ELR (cell line): Measurements from ENCODE around the gene DCUN1D2.
"Not testable (repeated sequence)": the region's sequence is repeated elsewhere in the genome, so short reads cannot be mapped to it uniquely, and the experiment has no call there.

ENCODE experiments used
- DNase-seq: peaks from one replicate; pipeline ENCODE4 v3.0.0-alpha.2; 2015; ENCODE audit warnings: low read depth

Gene DCUN1D2

GRCh38 chr13:113489549-113490495 is 689 bp downstream of the DCUN1D2 start:
- DNase-seq: peak; percentile 64

DNA sequence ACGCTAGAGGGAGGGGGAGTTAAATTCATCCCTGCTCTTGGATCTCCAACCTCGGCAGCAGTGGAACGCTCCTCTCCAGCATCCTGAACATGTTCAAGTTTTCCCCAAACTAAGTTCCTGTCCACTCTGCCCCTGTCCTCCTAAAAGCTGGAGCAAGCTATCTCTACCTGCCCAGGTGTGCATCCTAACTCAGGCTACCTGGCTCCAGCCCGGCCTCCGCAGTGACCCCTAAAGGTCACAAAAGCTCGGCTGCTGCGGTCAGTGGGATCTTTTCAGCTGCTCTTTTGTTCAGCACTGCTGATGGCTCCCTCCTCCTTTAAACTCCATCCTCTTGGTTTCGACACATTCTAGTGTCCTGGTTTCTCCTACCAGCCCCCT is 1.4 kb downstream of the DCUN1D2 start:
- no peak for DNase-seq

DNA sequence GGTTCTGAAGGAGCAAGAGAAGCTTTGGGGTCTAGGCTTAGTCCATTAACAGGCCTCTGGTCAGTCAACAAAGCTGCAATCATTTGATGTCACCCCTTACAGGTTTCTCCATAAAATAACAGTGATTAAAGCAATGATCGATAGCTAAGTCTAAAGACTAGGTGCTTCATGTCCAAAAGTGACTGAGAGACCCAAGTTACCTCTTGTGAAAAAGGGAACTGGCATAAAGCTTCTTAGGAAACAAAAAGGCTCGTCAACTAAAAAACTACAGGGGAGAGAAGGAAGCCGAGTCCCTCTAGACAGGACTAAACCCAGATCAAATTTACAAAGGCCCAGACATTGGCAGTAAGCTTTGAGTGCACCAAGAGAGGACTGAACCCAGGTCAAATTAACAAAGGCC is 2.2 kb downstream of the DCUN1D2 start:
- DNase-seq: no peak

DNA sequence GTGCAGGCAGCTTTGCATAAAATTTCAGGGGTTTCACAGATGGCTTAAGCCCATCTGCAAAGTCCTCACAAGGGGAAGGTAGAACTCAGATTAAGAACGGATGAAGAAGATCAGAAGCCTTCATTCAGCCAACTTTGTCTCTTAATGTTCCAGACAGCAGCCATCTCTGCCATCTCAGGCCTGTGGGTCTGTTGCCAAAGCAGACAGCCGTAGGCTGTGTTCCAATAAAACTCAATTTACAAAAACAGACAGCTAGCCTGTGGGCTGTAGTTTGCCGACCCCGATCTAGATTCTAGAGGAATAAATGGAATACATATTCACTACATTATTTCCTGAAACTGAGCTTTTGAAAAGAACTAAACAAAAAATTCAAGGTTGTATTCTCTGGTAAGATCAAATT is 3.8 kb downstream of the DCUN1D2 start:
- DNase-seq: no peak

- no peak for DNase-seq
These were observed 5.0 kb downstream of the DCUN1D2 start for GRCh38 chr13:113485545-113485944.

- DNase-seq: no peak
These were observed 6.8 kb downstream of the DCUN1D2 start for GRCh38 chr13:113483504-113484293.

DNA sequence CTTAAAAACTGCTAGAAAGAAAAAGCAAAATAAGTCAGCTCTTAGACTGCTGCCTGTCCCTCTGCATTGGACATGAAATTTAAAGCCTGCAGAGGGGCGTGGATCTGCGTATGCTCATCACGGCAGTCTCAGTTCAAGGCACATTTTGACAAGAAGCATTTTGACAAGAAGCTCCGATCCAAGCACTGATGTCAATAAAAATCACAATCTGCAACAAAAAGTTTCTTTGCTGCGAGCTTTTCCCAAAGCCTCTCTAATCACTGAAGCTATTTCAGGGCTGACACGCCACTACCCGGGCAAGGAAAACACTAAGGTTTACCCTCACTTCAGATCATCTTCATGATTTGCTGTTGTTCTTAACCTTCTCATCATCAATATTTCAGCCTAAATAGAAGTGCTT is 7.4 kb downstream of the DCUN1D2 start:
- DNase-seq: no peak

- no peak for DNase-seq
These were observed 11.3 kb downstream of the DCUN1D2 start for GRCh38 chr13:113479179-113479578.

- no peak for DNase-seq
These were observed 12.8 kb downstream of the DCUN1D2 start for GRCh38 chr13:113477724-113478123.

DNA sequence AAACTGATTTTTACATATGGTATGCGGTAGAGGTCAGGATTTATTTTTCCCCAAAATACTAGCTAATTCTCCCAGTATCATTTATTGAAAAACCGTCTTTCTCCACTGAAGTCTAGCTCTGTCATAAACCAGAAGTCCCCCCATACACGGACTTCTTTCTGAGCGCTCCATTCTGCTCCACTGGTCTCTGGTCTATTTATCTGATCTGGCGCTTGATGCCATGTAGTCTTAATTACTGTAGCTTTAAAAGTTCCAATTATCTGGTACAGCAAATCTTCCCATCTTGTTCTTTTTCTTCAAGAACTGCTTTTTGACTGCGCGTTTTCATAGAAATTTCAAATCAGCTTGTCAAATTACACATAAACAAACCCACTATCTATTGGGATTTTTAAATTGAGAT is 13.7 kb downstream of the DCUN1D2 start:
- DNase-seq: no peak

DNA sequence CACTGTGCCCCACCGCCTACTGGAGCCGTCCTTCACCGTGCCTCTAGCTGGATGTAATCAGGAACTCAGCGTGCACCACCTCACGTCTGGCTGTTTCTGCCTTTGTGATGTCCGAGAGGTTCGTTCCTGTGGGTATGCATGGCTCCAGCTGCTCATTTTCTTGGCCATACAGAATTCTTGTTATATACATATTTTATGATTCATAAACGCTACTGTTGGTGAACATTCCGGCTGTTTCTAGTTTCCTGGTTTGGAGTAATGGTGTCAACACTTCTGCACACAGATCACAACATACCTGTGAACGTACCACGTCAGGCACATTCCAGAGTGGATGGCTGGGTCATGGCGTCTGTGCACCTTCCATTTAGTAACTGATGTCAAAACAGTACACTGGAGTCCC is 14.6 kb downstream of the DCUN1D2 start:
- no peak for DNase-seq

GRCh38 chr13:113475280-113475679 is 15.2 kb downstream of the DCUN1D2 start:
- DNase-seq: no peak

DNA sequence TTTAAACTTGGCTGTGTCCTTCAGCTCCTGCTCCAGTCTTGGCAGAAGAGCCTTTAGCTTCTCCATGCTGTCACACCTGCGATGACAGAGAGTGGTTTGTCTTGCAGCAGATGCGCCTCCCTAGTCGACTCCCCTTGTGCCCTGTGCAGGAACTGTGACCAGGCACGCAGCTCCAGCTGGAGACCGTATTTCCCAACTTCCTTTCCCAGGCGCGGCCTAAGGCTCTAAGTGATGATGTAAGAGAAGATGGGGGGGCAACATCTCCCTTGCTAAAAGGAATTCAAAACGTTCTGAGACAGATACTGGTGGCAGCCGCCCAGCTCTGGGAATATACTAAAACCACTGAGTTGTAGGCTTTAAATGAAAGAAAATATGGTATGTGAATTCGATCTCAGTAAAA is 16.3 kb downstream of the DCUN1D2 start:
- peak; percentile 36 for DNase-seq

GRCh38 chr13:113472355-113473025 is 18.0 kb downstream of the DCUN1D2 start:
- DNase-seq: no peak

GRCh38 chr13:113471844-113472243 is 18.7 kb downstream of the DCUN1D2 start:
- no peak for DNase-seq

DNA sequence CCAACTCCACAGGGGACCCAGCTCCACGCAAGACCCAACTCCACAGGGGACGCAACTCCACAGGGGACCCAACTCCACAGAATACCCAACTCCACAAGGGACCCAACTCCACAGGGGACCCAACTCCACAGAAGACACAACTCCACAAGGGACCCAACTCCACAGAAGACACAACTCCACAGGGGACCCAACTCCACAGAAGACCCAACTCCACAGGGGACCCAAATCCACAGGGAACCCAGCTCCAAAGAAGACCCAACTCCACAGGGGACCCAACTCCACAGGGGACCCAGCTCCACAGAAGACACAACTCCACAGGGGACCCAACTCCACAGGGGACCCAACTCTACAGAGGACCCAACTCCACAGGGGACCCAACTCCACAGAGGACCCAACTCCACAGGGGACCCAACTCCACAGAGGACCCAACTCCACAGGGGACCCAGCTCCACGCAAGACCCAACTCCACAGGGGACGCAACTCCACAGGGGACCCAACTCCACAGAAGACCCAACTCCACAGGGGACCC is 19.8 kb downstream of the DCUN1D2 start:
- DNase-seq: not testable (repeated sequence)

- DNase-seq: no peak
These were observed 20.4 kb downstream of the DCUN1D2 start for GRCh38 chr13:113470073-113470472.

GRCh38 chr13:113469582-113469981 is 20.9 kb downstream of the DCUN1D2 start:
- no peak for DNase-seq

DNA sequence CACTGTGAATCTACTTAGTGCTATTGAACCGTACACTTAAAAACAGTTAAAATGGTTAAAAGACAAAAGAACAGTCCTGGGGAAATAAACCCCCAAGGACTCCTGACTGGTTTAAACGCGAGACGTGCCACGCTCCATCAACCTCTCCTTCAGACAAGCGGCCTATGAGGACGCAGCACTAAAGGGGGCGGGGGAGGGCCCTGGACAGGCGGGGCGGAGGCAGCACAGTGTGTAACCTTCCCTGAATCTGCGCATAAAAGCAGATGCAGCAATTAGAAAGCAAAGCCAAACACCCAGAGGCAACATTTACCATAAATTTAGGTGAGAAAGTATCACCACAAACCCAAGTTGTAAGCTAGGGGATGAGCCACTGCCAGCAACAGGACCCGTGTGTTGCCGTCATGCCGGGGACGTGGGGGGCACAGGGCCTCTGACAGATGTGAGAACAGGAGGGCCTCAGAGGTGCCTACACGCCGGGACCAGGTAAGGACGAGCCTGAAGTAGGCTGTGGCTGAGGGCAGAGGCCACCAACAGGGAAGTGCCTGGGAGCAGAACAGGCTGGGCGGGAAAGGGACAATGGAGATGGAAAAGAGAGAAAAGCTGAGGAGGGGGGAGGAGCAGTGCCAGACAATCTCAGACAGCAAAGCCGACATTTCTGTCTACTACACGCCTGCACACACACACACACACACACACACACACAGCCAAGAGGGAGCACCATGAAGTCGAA is 21.9 kb downstream of the DCUN1D2 start:
- DNase-seq: no peak

DNA sequence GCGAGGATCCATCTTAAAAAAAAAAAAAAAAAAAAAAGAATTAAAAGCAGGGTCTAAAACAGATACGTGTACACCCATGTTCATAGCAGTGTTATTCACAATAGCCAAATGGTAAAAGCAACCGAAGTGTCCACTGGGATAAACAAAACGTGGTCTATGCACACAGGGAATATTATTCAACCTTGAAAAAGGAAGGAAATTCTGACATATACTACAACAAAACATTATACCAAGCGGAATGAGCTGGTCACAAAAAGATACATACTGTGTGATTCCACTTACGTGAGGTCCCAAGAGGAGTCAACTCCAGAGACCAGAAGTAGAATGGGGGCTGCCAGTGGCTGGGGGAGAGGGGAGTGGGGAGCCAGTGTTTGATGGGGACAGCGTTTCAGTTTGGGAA is 22.5 kb downstream of the DCUN1D2 start:
- no peak for DNase-seq

DNA sequence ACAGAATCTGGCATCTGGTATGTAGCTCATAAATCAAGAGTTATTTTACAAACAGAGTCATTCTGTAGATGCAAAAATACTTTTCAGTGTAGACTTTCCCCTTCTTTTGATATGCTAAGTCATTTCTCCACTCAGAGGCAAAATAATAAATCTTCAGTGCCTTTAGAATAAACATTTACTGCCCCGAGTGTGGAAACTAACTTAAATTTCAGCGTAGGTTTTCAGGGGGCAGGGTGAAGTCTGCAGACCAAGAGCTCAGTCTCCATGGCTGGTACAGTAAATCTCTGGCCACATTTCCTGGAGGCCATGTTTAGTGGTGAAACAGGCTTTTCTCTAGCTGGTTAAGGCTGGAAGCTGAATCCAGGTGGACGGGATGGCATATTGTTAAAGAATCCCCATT is 24.1 kb downstream of the DCUN1D2 start:
- DNase-seq: no peak

DNA sequence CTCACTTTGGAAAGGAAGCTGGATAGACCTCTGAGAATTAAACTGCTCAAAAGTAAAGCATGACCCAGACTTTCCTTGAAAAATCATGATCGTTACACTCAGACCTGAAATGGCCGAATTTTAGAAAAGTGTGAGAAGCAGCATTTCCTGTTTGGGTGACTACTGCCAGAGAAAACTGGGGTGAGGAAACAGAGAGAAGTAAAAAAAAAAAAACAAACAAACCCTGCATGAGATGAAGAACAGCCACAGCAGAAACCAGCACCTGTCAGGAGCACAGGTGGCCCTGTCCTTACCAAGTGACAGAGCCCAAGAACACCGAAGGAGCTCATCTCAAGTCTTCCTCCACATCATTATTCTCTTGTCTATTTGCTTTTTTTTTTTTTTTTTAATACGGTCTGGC is 25.2 kb downstream of the DCUN1D2 start:
- no peak for DNase-seq
